Activated naive CD4-positive, alpha-beta T cell treated with anti-CD3 and anti-CD28 coated beads, Interleukin-2, amount 50 U/mL, for 72 hours (primary cell): ENCODE data around the gene ATG2A. TPM values are rescaled to one million over a fixed set of nuclear protein-coding genes. Genes with fewer than 3 reads are reported as not detected.

Source experiments
- ATAC-seq, 2 donors: fragments of 150-1000 bp; cut with Tn5 transposase; 2 replicates each; pipeline ENCODE4 v1.10.0; 2021; ENCODE audit warnings: mild to moderate bottlenecking in 2 of 2, moderate library complexity in 2 of 2
- DNase-seq, 2 donors: peaks; one replicate each; pipeline ENCODE4 v3.0.0; 2021 to 2022; ENCODE audit warnings: low spot score in 2 of 2
- H3K27ac Mint-ChIP-seq, 2 donors: one replicate each; pipeline ENCODE4 v1.8.0; 2022; ENCODE audit warnings: mild to moderate bottlenecking in 2 of 2, mixed read lengths in 2 of 2
- H3K36me3 Mint-ChIP-seq, 2 donors: one replicate each; pipeline ENCODE4 v1.8.0; 2022; ENCODE audit warnings: mixed read lengths in 2 of 2
- H3K9me3 Mint-ChIP-seq, 2 donors: one replicate each; pipeline ENCODE4 v1.8.0; 2022; ENCODE audit warnings: mixed read lengths in 2 of 2
- total RNA-seq, 2 donors: library from RNA; stranded (reverse); gene quantifications; one replicate each; pipeline ENCODE4 v1.2.3, GENCODE V29; 2022

Gene ATG2A
- total RNA-seq, 2 donors from 2014 or later: 21.2 to 26.8 TPM

DNA sequence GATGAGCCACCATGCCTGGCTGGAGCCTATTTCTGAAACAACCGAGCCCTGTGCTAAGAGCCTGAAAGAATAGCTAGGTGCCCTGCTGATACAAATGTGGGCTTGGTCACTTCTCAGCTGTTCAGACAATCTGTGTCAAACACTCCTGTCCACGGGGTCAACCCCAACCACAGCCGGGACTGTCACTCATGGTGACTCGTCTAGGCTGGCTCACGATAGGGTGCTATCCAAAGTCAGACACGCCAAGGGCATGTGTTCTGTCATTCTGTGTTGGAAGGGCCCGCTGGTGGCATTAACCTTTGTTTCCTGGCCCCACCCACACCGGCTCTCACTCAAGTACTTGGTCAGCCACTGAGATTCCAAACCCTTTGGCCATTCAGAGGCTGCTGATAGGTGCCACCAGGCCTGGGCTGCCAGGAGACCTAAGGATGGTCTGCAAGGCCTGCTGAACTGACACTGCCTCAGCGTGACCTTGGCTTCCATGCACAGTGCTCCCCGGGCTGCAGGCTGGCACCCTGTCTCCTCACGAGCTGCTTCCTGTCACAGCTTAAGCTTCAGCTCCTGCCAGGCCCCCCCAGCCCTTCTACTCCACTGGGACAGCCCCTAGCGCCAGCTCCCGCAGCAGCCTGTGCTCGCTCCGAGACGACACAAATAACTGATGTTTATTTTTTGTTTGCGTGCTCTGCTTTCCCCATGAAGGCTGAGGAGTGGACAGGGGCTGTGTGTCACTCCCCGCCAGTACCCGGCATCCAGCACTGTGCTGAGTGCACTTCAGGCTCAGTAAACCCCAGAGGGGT lies 58.3 kb downstream of the ATG2A start:
- Mint-ChIP-seq H3K27ac (peak overlapping the region; percentile 95 to 99), H3K9me3 (no peaks in the 10 kb centered on the region), H3K36me3 (peaks cover 38 to 39% of the 10 kb centered on the region in 2 donors)
- ATAC-seq: peak; percentile 45 to 75
- DNase-seq: peak; percentile 55 to 91

DNA sequence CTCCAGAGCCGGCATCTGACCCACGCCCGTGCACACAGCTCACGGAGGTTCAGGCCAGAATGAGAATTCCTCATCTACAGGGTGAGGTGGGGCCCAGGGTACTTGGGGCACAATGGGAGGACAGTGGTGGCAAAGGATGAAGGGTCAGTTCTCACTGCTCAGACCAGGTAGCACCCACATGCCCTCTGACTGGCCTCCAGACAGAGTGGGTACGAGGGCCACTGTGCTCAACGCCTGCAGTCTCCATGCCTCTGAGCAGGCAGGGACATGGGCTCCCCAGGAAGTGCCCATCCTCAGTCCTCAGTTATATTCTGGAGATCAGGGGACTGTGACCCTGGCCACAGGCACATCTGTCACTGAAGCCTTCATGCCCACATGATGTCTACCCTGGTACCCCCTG lies 59.5 kb downstream of the ATG2A start:
- H3K9me3 Mint-ChIP-seq: no peaks in the 10 kb centered on the region
- H3K27ac Mint-ChIP-seq: peak overlapping the region; percentile 36 to 80
- DNase-seq (no peak), ATAC-seq (no peak)
- H3K36me3 Mint-ChIP-seq: peaks cover 44 to 47% of the 10 kb centered on the region in 2 donors

- ATAC-seq (peak; percentile 47 to 52), DNase-seq (peak; percentile 64 to 89)
- Mint-ChIP-seq H3K27ac (peak overlapping the region; percentile 29 to 80), H3K36me3 (peaks cover 44 to 47% of the 10 kb centered on the region in 2 donors), H3K9me3 (no peaks in the 10 kb centered on the region)
These were observed 60.4 kb downstream of the ATG2A start for GRCh38 chr11:64856382-64857227.

- Mint-ChIP-seq H3K36me3 (peaks cover 44 to 47% of the 10 kb centered on the region in 2 donors), H3K9me3 (no peaks in the 10 kb centered on the region), H3K27ac (peak overlapping the region; percentile 65 to 80)
- DNase-seq (no peak), ATAC-seq (no peak)
These were observed 61.3 kb downstream of the ATG2A start for GRCh38 chr11:64855596-64856304.

DNA sequence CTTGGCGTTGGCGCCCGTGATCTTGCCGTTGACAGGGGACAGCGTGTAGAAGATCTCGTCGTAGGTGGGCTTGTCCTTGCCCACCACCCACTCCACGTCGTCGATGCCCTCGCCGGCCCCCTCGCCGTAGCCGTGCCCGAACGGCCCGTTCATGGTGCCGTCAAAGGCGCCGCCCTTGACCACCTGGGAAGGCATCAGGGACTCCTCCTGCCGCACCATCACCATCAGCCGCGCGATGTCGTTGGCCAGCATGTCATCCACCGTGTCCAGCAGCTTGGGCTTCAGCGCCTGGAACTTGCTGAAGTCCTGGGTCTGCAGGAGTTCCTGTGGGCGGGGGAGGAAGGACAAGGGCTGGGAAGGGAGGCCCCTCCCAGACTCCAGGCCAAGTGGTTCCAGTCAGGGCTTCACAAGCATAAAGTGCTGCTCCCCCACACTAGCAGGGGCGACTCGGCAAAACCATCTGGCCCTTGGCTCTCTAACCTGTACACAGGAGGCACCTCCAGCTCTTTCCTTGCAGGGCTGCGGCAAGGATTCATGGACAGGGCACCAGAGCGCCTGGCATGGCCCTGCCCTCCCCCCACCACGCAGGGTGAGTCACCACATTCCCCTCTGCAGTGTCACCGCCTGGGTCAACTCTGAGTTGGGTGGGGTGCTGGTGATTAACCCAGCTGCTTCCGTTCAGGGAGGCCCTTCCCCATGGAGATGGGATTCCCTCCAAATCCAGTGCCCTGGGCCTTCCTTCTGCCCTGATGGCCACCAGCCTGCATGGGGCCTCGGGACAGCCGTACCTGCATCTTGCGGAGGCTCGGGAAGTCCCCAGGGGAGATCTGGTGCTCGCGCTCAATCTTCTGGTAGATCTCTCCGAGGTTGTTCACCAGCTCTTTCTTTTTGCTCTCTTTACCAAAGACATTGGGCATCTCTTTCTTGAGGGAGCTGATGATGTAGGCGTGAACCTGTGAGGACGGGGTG lies 62.2 kb downstream of the ATG2A start:
- Mint-ChIP-seq H3K27ac (peak overlapping the region; percentile 65 to 80), H3K36me3 (peaks cover 37 to 40% of the 10 kb centered on the region in 2 donors), H3K9me3 (no peaks in the 10 kb centered on the region)
- ATAC-seq (no peak), DNase-seq (no peak)

DNA sequence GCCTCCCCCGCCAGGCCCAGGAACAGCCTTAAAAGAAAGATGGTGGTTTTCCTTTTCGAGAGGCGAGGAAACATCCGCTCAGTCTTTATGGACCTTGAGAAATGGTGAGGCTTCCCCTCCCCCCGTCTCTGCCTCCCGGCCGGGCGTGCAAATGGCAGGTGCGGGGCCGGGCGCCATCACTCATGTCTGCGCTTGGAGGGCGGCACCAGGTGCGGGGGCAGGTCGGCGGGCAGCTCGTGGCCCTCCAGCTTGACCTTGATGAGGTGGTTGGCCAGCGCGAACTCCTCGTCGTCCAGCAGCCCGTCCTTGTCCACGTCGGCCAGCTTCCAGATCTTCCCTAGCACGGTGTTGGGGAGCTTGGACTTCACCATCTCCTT lies 62.9 kb downstream of the ATG2A start:
- H3K36me3 Mint-ChIP-seq: peaks cover 34 to 39% of the 10 kb centered on the region in 2 donors

DNA sequence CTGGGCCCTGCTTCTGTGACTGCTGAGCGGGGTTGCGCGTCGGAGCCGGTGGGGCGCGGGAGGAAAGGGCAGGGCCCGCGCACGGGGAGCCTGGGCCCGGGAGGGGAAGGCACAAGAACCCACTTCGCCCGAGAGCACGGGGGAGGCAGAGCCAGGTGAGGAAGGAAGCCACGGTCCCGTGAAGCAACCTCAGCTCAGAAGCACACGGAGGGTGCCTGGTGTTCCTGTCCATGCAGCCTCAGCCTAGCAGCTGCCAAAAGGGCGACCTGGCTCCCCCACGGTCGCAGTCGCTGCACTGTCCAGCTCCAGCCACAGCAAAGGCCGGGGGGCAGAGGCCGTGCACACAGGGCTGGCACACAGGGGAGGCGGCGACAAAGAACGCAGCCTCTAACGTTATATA lies 63.3 kb downstream of the ATG2A start:
- no peak for ATAC-seq
- no peaks in the 10 kb centered on the region for H3K9me3 Mint-ChIP-seq
- peak overlapping the region; percentile 75 to 81 for H3K27ac Mint-ChIP-seq
- peaks cover 34 to 39% of the 10 kb centered on the region in 2 donors for H3K36me3 Mint-ChIP-seq
- DNase-seq: no peak

More for the DNA sequence above, 62.9 kb downstream of the ATG2A start:
- no peaks in the 10 kb centered on the region for H3K9me3 Mint-ChIP-seq
- no peak for ATAC-seq
- DNase-seq: no peak
- H3K27ac Mint-ChIP-seq: peak overlapping the region in 1 of 2 donors; percentile 80

- Mint-ChIP-seq H3K9me3 (no peaks in the 10 kb centered on the region), H3K36me3 (peaks cover 34 to 39% of the 10 kb centered on the region in 2 donors), H3K27ac (peak overlapping the region; percentile 81 to 92)
- ATAC-seq (no peak), DNase-seq (no peak)
These were observed 64.1 kb downstream of the ATG2A start for GRCh38 chr11:64852804-64853509.

DNA sequence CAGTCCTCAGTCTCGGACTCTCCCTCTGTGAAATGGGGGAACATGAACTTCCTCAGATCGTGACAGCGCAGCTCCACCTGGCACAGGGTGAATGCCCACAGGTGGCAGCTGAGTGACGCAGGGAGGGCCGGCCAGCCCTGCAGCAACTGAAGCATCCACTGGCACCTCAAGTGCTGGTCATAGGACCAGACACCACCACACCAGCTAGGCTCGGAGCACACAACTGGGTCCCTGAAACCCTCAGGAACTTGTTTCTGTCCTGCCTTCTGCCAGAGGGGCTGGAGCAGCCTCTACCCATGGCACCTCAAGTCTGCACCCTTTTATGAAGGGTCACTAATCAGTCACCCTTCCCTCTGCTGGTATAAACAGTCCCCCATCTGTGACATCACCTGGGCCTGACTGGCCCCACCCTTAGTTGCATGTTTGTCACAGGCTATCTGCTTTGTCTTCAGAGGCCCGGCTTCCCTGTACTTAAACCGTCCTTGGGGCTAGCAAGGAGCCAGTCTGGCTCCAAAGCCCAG lies 65.1 kb downstream of the ATG2A start:
- ATAC-seq (peak in 1 of 2 donors; percentile 10), DNase-seq (no peak)
- H3K36me3 Mint-ChIP-seq: peaks cover 34 to 35% of the 10 kb centered on the region in 2 donors

DNA sequence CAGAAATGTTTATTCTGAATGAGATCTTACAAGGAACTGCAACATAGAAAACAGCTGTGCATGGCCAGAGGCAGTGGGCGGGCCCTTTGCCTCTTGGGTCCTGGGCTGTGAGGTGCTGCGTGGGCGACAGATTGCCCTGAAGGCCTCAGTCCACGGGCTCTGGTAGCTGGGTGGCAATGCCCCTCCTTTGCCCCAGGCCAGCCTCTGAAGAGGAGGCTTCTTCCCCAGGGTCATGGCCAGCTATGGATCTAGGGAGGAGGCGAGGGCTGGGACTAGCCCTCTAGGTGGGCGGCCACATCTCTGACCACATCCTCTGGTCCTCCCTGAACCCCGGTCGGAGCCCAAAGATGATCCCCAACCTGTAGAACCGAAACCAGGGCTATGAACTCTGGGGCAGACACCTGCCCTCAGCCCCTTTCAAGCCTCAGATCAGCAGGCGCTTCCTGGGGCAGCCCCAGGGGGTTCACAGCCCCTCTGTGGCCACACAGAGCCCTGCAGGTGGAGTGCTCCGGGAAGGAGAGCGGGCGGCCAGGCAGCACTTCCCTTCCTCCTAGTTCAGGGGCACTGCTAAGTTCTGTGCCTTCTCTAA lies 65.9 kb downstream of the ATG2A start:
- Mint-ChIP-seq H3K9me3 (no peaks in the 10 kb centered on the region), H3K36me3 (peaks cover 26 to 29% of the 10 kb centered on the region in 2 donors)

More for the DNA sequence above, 65.1 kb downstream of the ATG2A start:
- H3K27ac Mint-ChIP-seq: peak overlapping the region; percentile 81 to 92
- H3K9me3 Mint-ChIP-seq: no peaks in the 10 kb centered on the region

DNA sequence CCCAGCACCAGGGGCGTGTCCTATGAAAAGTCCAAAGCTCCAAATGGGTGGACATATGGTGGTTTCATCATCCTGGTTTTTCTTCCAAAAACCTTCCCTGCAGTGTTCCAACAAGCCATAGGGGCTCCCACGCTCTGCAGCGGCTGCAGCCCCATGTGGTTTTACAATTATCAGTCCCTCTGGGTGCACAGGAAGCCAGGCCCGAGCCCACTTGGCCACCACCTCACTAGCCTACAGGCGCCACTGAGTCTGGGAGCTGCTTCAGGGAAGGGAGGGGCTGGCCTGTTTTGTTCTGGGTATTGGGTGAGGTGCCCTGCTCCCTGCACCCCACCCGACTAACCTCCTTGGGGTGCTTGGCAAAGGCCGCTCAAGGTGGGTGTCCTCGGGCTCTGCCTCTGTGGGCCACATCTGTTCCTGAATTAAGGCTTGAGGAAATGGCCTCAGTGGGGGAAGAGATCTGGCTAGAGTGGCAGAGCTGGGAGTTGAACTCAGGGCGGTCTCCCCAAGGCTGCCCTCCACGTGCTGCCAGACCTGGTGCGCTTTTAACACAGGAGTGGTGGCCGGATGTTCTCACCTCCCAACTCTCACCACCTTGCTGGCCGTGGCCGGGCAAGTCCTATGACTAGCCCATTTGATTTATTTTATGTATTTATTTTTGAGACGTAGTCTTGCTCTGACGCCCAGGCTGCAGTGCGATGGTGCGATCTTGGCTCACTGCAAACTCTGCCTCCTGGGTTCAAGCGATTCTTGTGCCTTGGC lies 67.2 kb downstream of the ATG2A start:
- ATAC-seq (no peak), DNase-seq (no peak)
- Mint-ChIP-seq H3K9me3 (no peaks in the 10 kb centered on the region), H3K27ac (peak overlapping the region in 1 of 2 donors; percentile 51), H3K36me3 (peaks cover 13 to 16% of the 10 kb centered on the region in 2 donors)

More for the DNA sequence above, 65.9 kb downstream of the ATG2A start:
- DNase-seq: peak in 1 of 2 donors; percentile 88
- ATAC-seq: peak; percentile 57 to 79
- peak overlapping the region; percentile 81 to 92 for H3K27ac Mint-ChIP-seq

- Mint-ChIP-seq H3K27ac (peak overlapping the region in 1 of 2 donors; percentile 40), H3K36me3 (peaks cover 6 to 9% of the 10 kb centered on the region in 2 donors), H3K9me3 (no peaks in the 10 kb centered on the region)
- ATAC-seq (no peak), DNase-seq (no peak)
These were observed 68.0 kb downstream of the ATG2A start for GRCh38 chr11:64848826-64849597.

GRCh38 chr11:64848214-64848825 lies 68.7 kb downstream of the ATG2A start:
- H3K9me3 Mint-ChIP-seq: no peaks in the 10 kb centered on the region
- no peak for DNase-seq
- no peak for ATAC-seq
- peaks cover 5% of the 10 kb centered on the region in 2 donors for H3K36me3 Mint-ChIP-seq
- H3K27ac Mint-ChIP-seq: peak overlapping the region in 1 of 2 donors; percentile 40
